Upper lobe of left lung (tissue), 6 donors: ENCODE measurements around the gene ELOVL6. TPM values are rescaled to one million over a fixed set of nuclear protein-coding genes. Genes with fewer than 3 reads are reported as not detected.

ENCODE experiments used
- ATAC-seq, 2 donors: fragments of 200-7000 bp; cut with Tn5 transposase; one replicate each; pipeline ENCODE4 v1.9.1; 2022; ENCODE audit warnings: mild to moderate bottlenecking in 2 of 2, moderate library complexity in 2 of 2; ENCODE audit not compliant: low FRiP score in 2 of 2
- DNase-seq, 2 donors: peaks; one replicate each; pipeline ENCODE4 v3.0.0-alpha.2; 2019 to 2020
- H3K27ac ChIP-seq, 4 donors: fragments of 200-600 bp; sonication (generic); one replicate each; pipeline ENCODE4 v1.5.1; 2016 to 2019
- H3K27me3 ChIP-seq, 4 donors: fragments of 200-600 bp; sonication (generic); one replicate each; pipeline ENCODE4 v1.5.1; 2017 to 2019
- H3K36me3 ChIP-seq, 4 donors: fragments of 200-600 bp; sonication (generic); one replicate each; pipeline ENCODE4 v1.5.1; 2016 to 2019
- H3K4me1 ChIP-seq, 4 donors: fragments of 200-600 bp; sonication (generic); one replicate each; pipeline ENCODE4 v1.5.1; 2018 to 2019
- H3K4me3 ChIP-seq, 4 donors: fragments of 200-600 bp; sonication (generic); one replicate each; pipeline ENCODE4 v1.5.1; 2017 to 2019; ENCODE audit warnings: mild to moderate bottlenecking in 2 of 4, moderate library complexity in 1 of 4
- H3K9me3 ChIP-seq, 4 donors: fragments of 200-600 bp; sonication (generic); one replicate each; pipeline ENCODE4 v1.5.1; 2018 to 2019
- EP300 ChIP-seq, 4 donors: sonication (generic); formaldehyde crosslinking; IDR thresholded peaks; one replicate each; pipeline ENCODE4 v1.5.1; 2017; ENCODE audit warnings: antibody characterized with exemption in 4 of 4, control low read depth in 2 of 4
- POLR2A ChIP-seq, 4 donors: fragments of 450-650 bp; IDR thresholded peaks; one replicate each; pipeline ENCODE4 v1.5.1; 2016 to 2017; ENCODE audit warnings: antibody characterized with exemption in 4 of 4, mild to moderate bottlenecking in 2 of 4
- POLR2AphosphoS5 ChIP-seq, 2 donors: sonication (generic); formaldehyde crosslinking; IDR thresholded peaks; one replicate each; pipeline ENCODE4 v1.5.1; 2017; ENCODE audit warnings: antibody characterized with exemption in 2 of 2
- WGBS, 2 donors: methylation state at CpG; one replicate each; pipeline ENCODE4 v1.1.5; 2017 to 2018; 5-methylcytosine and 5-hydroxymethylcytosine counted together
- total RNA-seq, 6 donors: library from RNA; depleted of rRNA in 4 of 6; stranded (reverse); fragments of >200 nt in 4 of 6; gene quantifications; one replicate each; pipeline versions ENCODE4 v1.1.0 to v1.2.1, GENCODE V29; 2016 to 2021
- TF ChIP-seq, protein P1 (sequence below), 6 experiments: fragments of 450-650 bp in 4 of 6; fragments of 200-600 bp in 2 of 6; sonication (generic) in 2 of 6; IDR thresholded peaks; one replicate each; pipeline ENCODE4 v1.5.1; 2016 to 2019; ENCODE audit warnings: antibody characterized with exemption in 6 of 6
- donor health status: DM: no; HTN: no; CAD: no; lungs with moderate emphysema.
- donor health status: DM: no; HTN: yes; CAD: no; lungs with severe emphysema.

ELOVL6 gene
- total RNA-seq, 6 donors from 2014 or later = 2.1 to 10.2 (median 4.3) TPM

DNA sequence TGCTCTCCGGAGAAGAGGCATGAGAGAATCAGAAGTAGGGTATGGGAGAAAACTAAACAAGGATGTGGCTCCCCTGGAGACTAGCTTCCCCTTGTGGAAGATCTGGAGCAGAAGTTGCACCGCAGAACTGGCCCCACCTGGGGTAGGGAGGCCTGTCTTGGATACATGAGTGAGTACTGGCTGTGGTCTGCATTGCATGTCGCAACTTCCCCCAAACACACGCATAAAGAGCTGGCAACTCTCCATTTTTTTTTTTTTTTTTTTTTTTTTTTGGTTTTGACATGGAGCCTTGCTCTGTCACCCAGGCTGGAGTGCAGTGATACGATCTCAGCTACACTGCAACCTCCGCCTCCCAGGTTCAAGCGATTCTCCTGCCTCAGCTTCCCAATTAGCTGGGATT is 165.8 kb downstream of the ELOVL6 start:
- no peak overlapping the region for H3K27ac ChIP-seq
- H3K27me3 ChIP-seq = no peaks in the 10 kb centered on the region
- ATAC-seq (peak in 1 of 2 donors; percentile 61), DNase-seq (peak in 1 of 2 donors; percentile 56)
- TF ChIP-seq POLR2A (IDR thresholded peaks at IDR 0.05) (no peak), EP300 (IDR thresholded peaks at IDR 0.05) (no peak), POLR2AphosphoS5 (IDR thresholded peaks at IDR 0.05) (no peak)
- TF ChIP-seq, protein P1, sequence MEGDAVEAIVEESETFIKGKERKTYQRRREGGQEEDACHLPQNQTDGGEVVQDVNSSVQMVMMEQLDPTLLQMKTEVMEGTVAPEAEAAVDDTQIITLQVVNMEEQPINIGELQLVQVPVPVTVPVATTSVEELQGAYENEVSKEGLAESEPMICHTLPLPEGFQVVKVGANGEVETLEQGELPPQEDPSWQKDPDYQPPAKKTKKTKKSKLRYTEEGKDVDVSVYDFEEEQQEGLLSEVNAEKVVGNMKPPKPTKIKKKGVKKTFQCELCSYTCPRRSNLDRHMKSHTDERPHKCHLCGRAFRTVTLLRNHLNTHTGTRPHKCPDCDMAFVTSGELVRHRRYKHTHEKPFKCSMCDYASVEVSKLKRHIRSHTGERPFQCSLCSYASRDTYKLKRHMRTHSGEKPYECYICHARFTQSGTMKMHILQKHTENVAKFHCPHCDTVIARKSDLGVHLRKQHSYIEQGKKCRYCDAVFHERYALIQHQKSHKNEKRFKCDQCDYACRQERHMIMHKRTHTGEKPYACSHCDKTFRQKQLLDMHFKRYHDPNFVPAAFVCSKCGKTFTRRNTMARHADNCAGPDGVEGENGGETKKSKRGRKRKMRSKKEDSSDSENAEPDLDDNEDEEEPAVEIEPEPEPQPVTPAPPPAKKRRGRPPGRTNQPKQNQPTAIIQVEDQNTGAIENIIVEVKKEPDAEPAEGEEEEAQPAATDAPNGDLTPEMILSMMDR (IDR thresholded peaks at IDR 0.05) = no peak
- WGBS, 2 donors = 61 to 64% methylated on average over 7 of the region's 7 CpGs
- H3K4me1 ChIP-seq = no peaks in the 10 kb centered on the region
- no peaks in the 10 kb centered on the region for H3K36me3 ChIP-seq
- no peak overlapping the region for H3K4me3 ChIP-seq
- H3K9me3 ChIP-seq = no peaks in the 10 kb centered on the region

DNA sequence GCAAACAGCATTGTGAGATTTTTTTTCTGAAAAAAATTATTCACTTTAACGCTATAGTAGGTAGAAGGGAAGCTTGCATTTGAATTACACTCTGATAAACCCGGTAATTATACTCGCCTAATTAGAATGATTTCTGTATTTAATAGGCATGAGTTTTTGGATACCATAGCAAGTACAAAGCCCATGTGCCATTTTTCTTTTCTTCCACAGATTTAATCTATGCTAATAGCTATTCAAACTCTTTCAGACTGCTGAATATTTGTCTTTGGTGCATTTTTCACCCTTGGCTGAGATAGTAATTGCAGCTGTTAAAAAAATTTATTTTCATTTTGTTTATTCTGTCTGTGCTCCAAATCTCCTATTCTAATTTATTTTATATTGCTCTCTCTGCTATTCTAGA is 172.7 kb downstream of the ELOVL6 start:
- no peaks in the 10 kb centered on the region for H3K9me3 ChIP-seq
- DNase-seq (no peak), ATAC-seq (no peak)
- WGBS, 2 donors = 88 to 91% methylated on average over 3 of the region's 3 CpGs
- no peaks in the 10 kb centered on the region for H3K36me3 ChIP-seq
- no peaks in the 10 kb centered on the region for H3K27me3 ChIP-seq
- no peak overlapping the region for H3K27ac ChIP-seq
- TF ChIP-seq POLR2A (IDR thresholded peaks at IDR 0.05) (no peak), EP300 (IDR thresholded peaks at IDR 0.05) (no peak), POLR2AphosphoS5 (IDR thresholded peaks at IDR 0.05) (no peak)
- TF ChIP-seq, protein P1 (IDR thresholded peaks at IDR 0.05) = no peak
- no peaks in the 10 kb centered on the region for H3K4me1 ChIP-seq
- H3K4me3 ChIP-seq = no peak overlapping the region

DNA sequence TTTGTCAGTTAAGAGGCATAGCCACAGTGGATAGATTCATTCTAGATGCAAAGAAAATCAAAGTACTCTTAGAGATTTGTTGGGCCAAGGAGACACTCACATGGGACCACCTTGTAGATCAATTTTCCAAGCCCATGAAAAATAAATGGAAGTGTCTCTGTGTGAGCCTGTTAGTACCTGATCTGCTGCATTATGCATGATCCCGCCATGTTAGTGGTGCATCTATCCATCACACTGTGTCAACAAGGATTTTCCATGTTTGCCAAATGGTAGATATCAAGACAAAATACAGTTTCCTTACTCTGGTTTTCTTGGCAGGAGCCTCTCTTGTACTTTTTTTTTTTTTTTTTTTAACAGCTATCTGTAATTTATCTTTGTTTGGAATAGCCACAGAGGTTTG is 173.4 kb downstream of the ELOVL6 start:
- no peaks in the 10 kb centered on the region for H3K9me3 ChIP-seq
- no peaks in the 10 kb centered on the region for H3K4me1 ChIP-seq
- ATAC-seq (no peak), DNase-seq (no peak)
- H3K27ac ChIP-seq = no peak overlapping the region
- no peaks in the 10 kb centered on the region for H3K27me3 ChIP-seq
- H3K4me3 ChIP-seq = no peak overlapping the region
- WGBS, 2 donors = 96 to 100% methylated on average over 1 of the region's 1 CpG
- TF ChIP-seq, protein P1 (IDR thresholded peaks at IDR 0.05) = no peak
- TF ChIP-seq EP300 (IDR thresholded peaks at IDR 0.05) (no peak), POLR2AphosphoS5 (IDR thresholded peaks at IDR 0.05) (no peak), POLR2A (IDR thresholded peaks at IDR 0.05) (no peak)
- no peaks in the 10 kb centered on the region for H3K36me3 ChIP-seq

DNA sequence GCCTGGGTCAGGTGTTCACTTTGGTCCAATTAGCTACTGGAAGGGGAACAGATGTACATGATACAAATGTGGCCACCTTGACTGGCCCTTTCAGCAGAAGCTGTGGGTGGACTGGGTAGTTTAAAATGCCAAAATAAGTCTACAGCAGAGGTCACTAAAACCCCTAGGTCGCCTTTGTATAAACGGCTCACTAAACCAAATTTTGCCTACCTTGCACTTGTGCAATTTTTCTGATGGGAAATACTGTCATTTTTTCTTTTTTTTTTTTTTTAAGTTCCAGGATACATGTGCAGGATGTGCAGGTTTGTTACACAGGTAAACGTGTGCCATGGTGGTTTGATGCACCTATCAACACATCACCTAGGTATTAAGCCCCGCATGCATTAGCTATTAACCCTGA is 176.0 kb downstream of the ELOVL6 start:
- ATAC-seq (no peak), DNase-seq (no peak)
- 88 to 98% methylated on average over 4 of the region's 4 CpGs for WGBS, 2 donors
- H3K4me3 ChIP-seq = no peak overlapping the region
- no peak overlapping the region for H3K27ac ChIP-seq
- no peak for TF ChIP-seq POLR2A (IDR thresholded peaks at IDR 0.05)
- TF ChIP-seq POLR2AphosphoS5 (IDR thresholded peaks at IDR 0.05) = no peak
- TF ChIP-seq, protein P1 (IDR thresholded peaks at IDR 0.05) = no peak
- no peak for TF ChIP-seq EP300 (IDR thresholded peaks at IDR 0.05)
- H3K36me3 ChIP-seq = no peaks in the 10 kb centered on the region
- H3K9me3 ChIP-seq = no peaks in the 10 kb centered on the region
- H3K4me1 ChIP-seq = no peaks in the 10 kb centered on the region
- H3K27me3 ChIP-seq = no peaks in the 10 kb centered on the region

DNA sequence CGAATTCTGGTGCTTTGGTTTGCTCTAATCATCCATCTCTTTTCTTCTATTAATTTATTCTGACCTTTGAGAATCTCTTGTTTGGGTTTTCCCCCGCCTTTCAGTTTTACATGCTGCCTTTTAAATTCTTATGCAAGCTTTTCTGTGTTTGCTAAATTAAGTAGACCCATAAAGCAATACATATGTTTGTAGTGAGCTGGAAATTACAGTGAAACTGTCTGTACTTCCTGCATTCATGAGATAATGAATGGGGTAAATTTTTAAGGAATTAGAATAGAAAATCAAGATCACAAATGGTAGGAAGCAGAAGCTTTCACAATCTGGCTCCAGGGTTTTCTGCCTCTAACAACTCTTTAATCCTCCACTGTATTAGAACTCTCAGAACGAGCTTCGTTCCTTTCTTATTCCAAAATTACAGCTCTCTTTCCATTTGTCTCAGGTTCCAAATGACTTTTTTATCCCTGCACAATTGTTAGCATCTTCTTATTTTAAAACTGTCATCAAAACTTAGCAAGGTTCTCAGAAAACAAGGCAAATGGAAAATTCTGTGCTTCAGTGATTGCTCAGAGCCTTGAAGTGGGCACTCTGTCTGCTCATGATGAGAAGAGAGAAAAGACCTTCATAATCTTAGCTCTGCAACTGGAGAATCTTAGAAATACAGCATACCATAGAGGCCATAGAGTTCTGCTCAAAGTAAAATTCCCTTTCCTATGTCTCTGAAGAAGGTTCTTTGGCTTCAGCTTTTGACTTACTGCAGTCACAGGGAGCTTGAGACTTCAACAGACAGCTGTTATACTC is 177.6 kb downstream of the ELOVL6 start:
- WGBS, 2 donors = 71 to 78% methylated on average over 4 of the region's 4 CpGs
- ATAC-seq (no peak), DNase-seq (no peak)
- no peaks in the 10 kb centered on the region for H3K4me1 ChIP-seq
- TF ChIP-seq POLR2A (IDR thresholded peaks at IDR 0.05) = no peak
- TF ChIP-seq, protein P1 (IDR thresholded peaks at IDR 0.05) = no peak
- TF ChIP-seq EP300 (IDR thresholded peaks at IDR 0.05) = no peak
- no peak for TF ChIP-seq POLR2AphosphoS5 (IDR thresholded peaks at IDR 0.05)
- H3K27ac ChIP-seq = no peak overlapping the region
- H3K9me3 ChIP-seq = no peaks in the 10 kb centered on the region
- H3K36me3 ChIP-seq = no peaks in the 10 kb centered on the region
- no peaks in the 10 kb centered on the region for H3K27me3 ChIP-seq
- no peak overlapping the region for H3K4me3 ChIP-seq
